ENCODE results near the gene FAF2. TPM values are rescaled to one million over a fixed set of nuclear protein-coding genes. Genes with fewer than 3 reads are reported as not detected.

The FAF2 gene
- total and polyA plus RNA-seq, 7 experiments from 2014 or later = 11.8 to 43.2 (median 30.9) TPM

DNA sequence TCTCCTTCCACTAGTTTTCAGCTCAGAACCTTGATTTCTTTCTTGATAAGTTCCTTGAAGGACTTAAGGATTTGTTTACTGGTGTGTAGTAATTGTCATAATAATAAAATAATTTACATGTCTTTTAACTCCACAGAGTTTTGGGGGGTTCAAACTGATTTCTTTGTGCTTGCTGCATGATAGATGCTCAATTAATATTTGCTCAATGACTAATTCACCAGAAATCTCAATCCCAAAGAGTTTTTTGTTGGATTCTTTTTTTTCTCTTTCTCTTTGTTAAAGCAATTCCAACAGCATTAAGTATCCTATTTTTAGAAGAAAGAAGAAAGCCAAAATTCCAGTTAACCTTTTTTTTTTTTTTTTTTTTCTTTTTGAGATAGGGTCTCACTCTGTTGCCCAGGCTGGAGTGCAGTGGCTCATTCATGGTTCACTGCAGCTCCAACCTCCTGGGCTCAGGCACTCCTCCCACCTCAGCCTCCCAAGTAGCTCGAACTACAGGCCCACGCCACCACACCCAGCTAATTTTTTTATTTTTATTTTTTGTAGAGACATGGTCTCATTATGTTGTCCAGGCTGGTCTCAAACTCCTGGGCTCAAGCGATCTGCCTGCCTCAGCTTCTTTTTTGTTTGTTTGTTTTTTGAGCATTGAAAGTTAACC is 10.8 kb downstream of the FAF2 start:
- no peak for ATAC-seq
- Mint-ChIP-seq H3K9me3 (no peaks in the 10 kb centered on the region), H3K4me1 (peaks cover 28 to 70% (median 54%) of the 10 kb centered on the region in 7 donors), H3K27ac (no peak overlapping the region), H3K27me3 (no peaks in the 10 kb centered on the region), H3K36me3 (peaks cover 6 to 23% (median 16%) of the 10 kb centered on the region in 5 donors), H3K4me3 (peak overlapping the region in 3 of 10 donors; percentile 37 to 46 (median 39))
- H3K9me3 ChIP-seq (ENCODE audit: control insufficient read depth in 2 of 3, low read length in 3 of 3) = no peaks in the 10 kb centered on the region
- H3K4me3 ChIP-seq (ENCODE audit: low read length) = no peak overlapping the region
- peaks cover 0 to 7% of the 10 kb centered on the region in 2 donors for H3K4me1 ChIP-seq (ENCODE audit: control insufficient read depth in 2 of 2, insufficient read depth in 2 of 2, low read length in 2 of 2)
- H3K27ac ChIP-seq (ENCODE audit: low read depth, low read length) = no peak overlapping the region
- no peaks in the 10 kb centered on the region for H3K27me3 ChIP-seq (ENCODE audit: control insufficient read depth in 2 of 2, insufficient read depth in 2 of 2, low read length in 2 of 2)
- intact Hi-C loops (cut with micrococcal nuclease) = no loop called here
- DNase-seq = no peak
- POLR2A ChIA-PET = interaction anchor here (0.5 kb wide), 1 partner anchor 12 kb away, joined by 3 read pairs; no protein-coding TSS in a partner anchor
- no peaks in the 10 kb centered on the region for H3K36me3 ChIP-seq (ENCODE audit: control insufficient read depth in 2 of 3, insufficient read depth in 3 of 3, low read length in 3 of 3)
- CTCF ChIA-PET = interaction anchor here (0.5 to 1.0 kb wide), 2 partner anchors 41 to 870 kb away, joined by 3 read pairs; no protein-coding TSS in a partner anchor

DNA sequence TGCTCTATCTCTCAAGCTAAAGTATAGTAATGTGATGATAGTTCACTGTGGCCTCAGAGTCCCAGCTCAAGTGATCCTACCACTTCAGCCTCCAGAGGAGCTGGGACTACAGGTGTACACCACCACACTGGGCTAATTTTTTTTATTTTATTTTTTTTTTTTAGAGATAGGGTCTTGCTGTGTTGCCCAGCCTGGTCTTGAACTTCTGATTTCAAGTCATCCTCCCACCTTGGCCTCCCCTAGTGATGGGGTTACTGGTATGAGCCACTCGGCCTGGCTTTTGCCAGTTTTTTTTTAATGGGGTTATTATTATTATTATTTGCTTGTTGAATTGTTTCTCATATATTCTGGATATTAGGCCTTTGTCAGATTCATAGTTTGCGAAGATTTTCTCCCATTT is 13.2 kb downstream of the FAF2 start:
- Histone ChIP-seq H3K4me1 (ENCODE audit: control insufficient read depth in 2 of 2, insufficient read depth in 2 of 2, low read length in 2 of 2) (peaks cover 0 to 7% of the 10 kb centered on the region in 2 donors), H3K27me3 (ENCODE audit: control insufficient read depth in 2 of 2, insufficient read depth in 2 of 2, low read length in 2 of 2) (no peaks in the 10 kb centered on the region), H3K27ac (ENCODE audit: low read depth, low read length) (no peak overlapping the region), H3K9me3 (ENCODE audit: control insufficient read depth in 2 of 3, low read length in 3 of 3) (no peaks in the 10 kb centered on the region), H3K4me3 (ENCODE audit: low read length) (no peak overlapping the region), H3K36me3 (ENCODE audit: control insufficient read depth in 2 of 3, insufficient read depth in 3 of 3, low read length in 3 of 3) (peaks cover 0 to 5% (median 0%) of the 10 kb centered on the region in 3 experiments)
- intact Hi-C loops (cut with micrococcal nuclease) = no loop called here
- ChIA-PET CTCF (no interaction called here), POLR2A (no interaction called here)
- ATAC-seq = no peak
- Mint-ChIP-seq H3K4me1 (peaks cover 27 to 65% (median 55%) of the 10 kb centered on the region in 7 donors), H3K27me3 (no peaks in the 10 kb centered on the region), H3K27ac (no peak overlapping the region), H3K9me3 (no peaks in the 10 kb centered on the region), H3K4me3 (no peak overlapping the region), H3K36me3 (peaks cover 3 to 22% (median 18%) of the 10 kb centered on the region in 5 donors)
- DNase-seq = no peak

DNA sequence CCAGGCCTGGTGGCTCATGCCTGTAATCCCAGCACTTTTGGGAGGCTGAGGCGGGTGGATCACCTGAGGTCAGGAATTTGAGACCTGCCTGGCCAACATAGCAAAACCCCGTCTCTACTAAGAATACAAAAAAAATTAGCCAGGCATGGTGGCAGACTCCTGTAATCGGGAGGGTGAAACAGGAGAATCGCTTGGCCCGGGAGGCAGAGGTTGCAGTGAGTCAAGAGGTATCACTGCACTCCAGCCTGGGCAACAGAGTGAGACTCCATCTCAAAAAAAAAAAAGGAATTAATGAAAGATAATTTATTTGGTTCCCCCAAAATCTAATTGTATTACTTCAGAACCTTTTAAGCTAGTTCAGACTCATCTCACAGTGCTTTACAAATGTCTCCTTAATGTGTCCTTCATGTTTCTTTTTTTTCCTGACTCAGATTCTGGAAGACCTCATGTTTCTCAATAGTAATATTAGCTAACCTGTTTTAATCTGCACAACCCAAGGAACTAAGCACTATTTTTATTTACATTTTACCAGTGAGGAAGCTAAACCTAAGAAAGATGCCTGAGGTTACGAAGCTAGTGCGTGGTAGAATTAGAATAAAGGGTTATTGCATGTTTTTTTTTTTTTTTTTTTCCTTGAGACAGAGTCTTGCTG is 15.1 kb downstream of the FAF2 start:
- H3K27me3 ChIP-seq (ENCODE audit: control insufficient read depth in 2 of 2, insufficient read depth in 2 of 2, low read length in 2 of 2) = no peaks in the 10 kb centered on the region
- H3K36me3 ChIP-seq (ENCODE audit: control insufficient read depth in 2 of 3, insufficient read depth in 3 of 3, low read length in 3 of 3) = peaks cover 0 to 5% (median 0%) of the 10 kb centered on the region in 3 experiments
- no peaks in the 10 kb centered on the region for H3K27me3 Mint-ChIP-seq
- H3K4me1 Mint-ChIP-seq = peaks cover 27 to 60% (median 51%) of the 10 kb centered on the region in 7 donors
- peak overlapping the region in 3 of 9 donors; percentile 13 to 41 (median 23) for H3K27ac Mint-ChIP-seq
- POLR2A ChIA-PET = interaction anchor here (0.7 to 1.2 kb wide), 2 partner anchors 29 to 654 kb away, joined by 3 read pairs; no protein-coding TSS in a partner anchor
- no peak overlapping the region for H3K27ac ChIP-seq (ENCODE audit: low read depth, low read length)
- no peak overlapping the region for H3K4me3 Mint-ChIP-seq
- DNase-seq (no peak), ATAC-seq (no peak)
- peaks cover 5 to 32% (median 21%) of the 10 kb centered on the region in 5 donors for H3K36me3 Mint-ChIP-seq
- H3K9me3 Mint-ChIP-seq = no peaks in the 10 kb centered on the region
- H3K4me1 ChIP-seq (ENCODE audit: control insufficient read depth in 2 of 2, insufficient read depth in 2 of 2, low read length in 2 of 2) = peaks cover 0 to 7% of the 10 kb centered on the region in 2 donors
- no peak overlapping the region for H3K4me3 ChIP-seq (ENCODE audit: low read length)
- no peaks in the 10 kb centered on the region for H3K9me3 ChIP-seq (ENCODE audit: control insufficient read depth in 2 of 3, low read length in 3 of 3)
- intact Hi-C loops (cut with micrococcal nuclease) = no loop called here
- CTCF ChIA-PET = interaction anchor here (0.7 kb wide), 1 partner anchor 109 kb away, joined by 3 read pairs; no protein-coding TSS in a partner anchor

DNA sequence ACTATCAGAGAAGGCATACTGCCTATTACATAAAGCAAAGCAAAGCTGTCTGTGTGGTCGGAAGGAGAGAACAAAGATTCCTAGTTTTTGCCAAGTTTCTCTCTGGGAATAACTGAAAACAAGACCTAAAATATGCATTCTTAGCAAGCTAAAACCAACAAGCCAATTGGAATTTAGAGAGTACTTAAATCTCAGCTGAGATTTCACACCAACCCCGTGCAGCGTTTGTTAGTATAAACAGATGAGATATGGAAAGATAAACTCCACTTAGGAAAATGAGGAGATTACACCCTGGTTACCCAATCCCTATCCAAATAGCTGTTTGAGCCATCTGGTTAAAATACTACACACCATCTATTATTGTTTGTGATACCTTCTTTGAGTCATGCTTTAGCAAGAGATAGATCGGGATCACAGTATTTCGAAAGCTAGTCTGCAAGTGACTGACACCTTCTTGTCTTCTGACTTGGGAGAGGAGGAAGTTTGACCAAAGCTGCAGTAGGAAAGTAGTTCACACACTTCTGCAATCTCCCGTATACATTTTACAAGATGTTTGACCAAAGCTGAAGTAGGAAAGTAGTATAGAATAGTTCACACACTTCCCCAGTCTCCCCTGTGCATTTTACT is 18.2 kb downstream of the FAF2 start:
- Histone ChIP-seq H3K27ac (ENCODE audit: low read depth, low read length) (no peak overlapping the region), H3K4me3 (ENCODE audit: low read length) (no peak overlapping the region), H3K9me3 (ENCODE audit: control insufficient read depth in 2 of 3, low read length in 3 of 3) (no peaks in the 10 kb centered on the region), H3K4me1 (ENCODE audit: control insufficient read depth in 2 of 2, insufficient read depth in 2 of 2, low read length in 2 of 2) (no peaks in the 10 kb centered on the region), H3K27me3 (ENCODE audit: control insufficient read depth in 2 of 2, insufficient read depth in 2 of 2, low read length in 2 of 2) (no peaks in the 10 kb centered on the region), H3K36me3 (ENCODE audit: control insufficient read depth in 2 of 3, insufficient read depth in 3 of 3, low read length in 3 of 3) (peaks cover 0 to 5% (median 0%) of the 10 kb centered on the region in 3 experiments)
- POLR2A ChIA-PET = no interaction called here
- CTCF ChIA-PET = no interaction called here
- intact Hi-C loops (cut with micrococcal nuclease) = no loop called here
- H3K36me3 Mint-ChIP-seq = peaks cover 0 to 25% (median 15%) of the 10 kb centered on the region in 5 donors
- no peak overlapping the region for H3K4me3 Mint-ChIP-seq
- H3K9me3 Mint-ChIP-seq = no peaks in the 10 kb centered on the region
- H3K4me1 Mint-ChIP-seq = peaks cover 14 to 52% (median 43%) of the 10 kb centered on the region in 7 donors
- H3K27ac Mint-ChIP-seq = peak overlapping the region in 2 of 9 donors; percentile 26 to 70
- ATAC-seq (peak; percentile 47), DNase-seq (no peak)
- H3K27me3 Mint-ChIP-seq = no peaks in the 10 kb centered on the region

DNA sequence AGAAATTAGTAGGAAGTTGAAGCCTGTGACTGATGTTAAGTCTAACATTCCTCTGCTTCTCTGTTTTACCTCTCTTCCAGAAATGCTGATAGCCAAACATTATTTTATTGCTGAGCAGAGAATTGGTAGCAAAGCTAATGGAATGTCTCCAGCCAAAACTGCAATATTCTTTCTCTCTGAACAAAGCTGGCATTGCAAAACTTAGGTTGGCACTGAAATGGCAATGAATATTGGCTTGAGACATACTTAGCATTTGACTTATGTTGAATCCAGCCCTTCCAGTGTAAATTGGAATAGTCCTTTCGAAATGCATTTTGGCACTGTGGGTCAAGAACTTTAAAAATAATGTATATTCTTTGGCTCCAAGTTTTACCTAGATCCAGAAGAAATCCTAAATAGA is 21.1 kb downstream of the FAF2 start:
- peaks cover 15 to 49% (median 42%) of the 10 kb centered on the region in 7 donors for H3K4me1 Mint-ChIP-seq
- CTCF ChIA-PET = no interaction called here
- Histone ChIP-seq H3K4me1 (ENCODE audit: control insufficient read depth in 2 of 2, insufficient read depth in 2 of 2, low read length in 2 of 2) (no peaks in the 10 kb centered on the region), H3K9me3 (ENCODE audit: control insufficient read depth in 2 of 3, low read length in 3 of 3) (peaks cover 0 to 3% (median 0%) of the 10 kb centered on the region in 3 experiments), H3K4me3 (ENCODE audit: low read length) (no peak overlapping the region), H3K36me3 (ENCODE audit: control insufficient read depth in 2 of 3, insufficient read depth in 3 of 3, low read length in 3 of 3) (peaks cover 0 to 11% (median 0%) of the 10 kb centered on the region in 3 experiments), H3K27me3 (ENCODE audit: control insufficient read depth in 2 of 2, insufficient read depth in 2 of 2, low read length in 2 of 2) (no peaks in the 10 kb centered on the region), H3K27ac (ENCODE audit: low read depth, low read length) (no peak overlapping the region)
- H3K9me3 Mint-ChIP-seq = peaks cover 0 to 5% (median 2%) of the 10 kb centered on the region in 11 donors
- H3K36me3 Mint-ChIP-seq = peaks cover 5 to 42% (median 32%) of the 10 kb centered on the region in 5 donors
- no peak overlapping the region for H3K27ac Mint-ChIP-seq
- no peaks in the 10 kb centered on the region for H3K27me3 Mint-ChIP-seq
- no peak for ATAC-seq
- POLR2A ChIA-PET = no interaction called here
- intact Hi-C loops (cut with micrococcal nuclease) = no loop called here
- no peak overlapping the region for H3K4me3 Mint-ChIP-seq
- DNase-seq = no peak

DNA sequence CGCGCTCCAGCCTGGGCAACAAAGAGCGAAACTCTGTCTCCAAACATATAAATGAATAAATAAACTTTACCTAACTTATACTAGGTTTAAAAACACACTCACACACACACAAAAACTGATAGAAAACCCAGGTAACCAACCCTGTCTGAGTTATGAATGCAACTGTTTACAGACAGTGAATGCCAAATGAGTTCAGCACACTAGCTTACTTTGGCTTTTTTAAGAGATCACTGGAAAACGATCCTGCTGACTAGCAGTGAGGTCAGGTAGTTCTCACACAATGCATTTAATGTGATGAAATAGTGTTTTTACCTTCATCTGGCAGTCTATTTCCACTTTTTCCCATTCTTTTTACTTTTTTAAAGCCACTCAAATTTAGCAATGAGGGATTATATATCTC is 22.4 kb downstream of the FAF2 start:
- no peak overlapping the region for H3K4me3 Mint-ChIP-seq
- H3K4me1 ChIP-seq (ENCODE audit: control insufficient read depth in 2 of 2, insufficient read depth in 2 of 2, low read length in 2 of 2) = no peaks in the 10 kb centered on the region

More for the DNA sequence above, 22.4 kb downstream of the FAF2 start:
- Histone ChIP-seq H3K27me3 (ENCODE audit: control insufficient read depth in 2 of 2, insufficient read depth in 2 of 2, low read length in 2 of 2) (no peaks in the 10 kb centered on the region), H3K27ac (ENCODE audit: low read depth, low read length) (no peak overlapping the region), H3K36me3 (ENCODE audit: control insufficient read depth in 2 of 3, insufficient read depth in 3 of 3, low read length in 3 of 3) (peaks cover 0 to 14% (median 0%) of the 10 kb centered on the region in 3 experiments), H3K4me3 (ENCODE audit: low read length) (no peak overlapping the region), H3K9me3 (ENCODE audit: control insufficient read depth in 2 of 3, low read length in 3 of 3) (peaks cover 0 to 3% (median 0%) of the 10 kb centered on the region in 3 experiments)
- H3K9me3 Mint-ChIP-seq = peaks cover 0 to 8% (median 2%) of the 10 kb centered on the region in 11 donors
- H3K4me1 Mint-ChIP-seq = peaks cover 15 to 55% (median 43%) of the 10 kb centered on the region in 7 donors
- ATAC-seq (no peak), DNase-seq (no peak)
- intact Hi-C loops (cut with micrococcal nuclease) = no loop called here
- H3K27ac Mint-ChIP-seq = peak overlapping the region in 1 of 9 donors; percentile 37
- H3K27me3 Mint-ChIP-seq = no peaks in the 10 kb centered on the region
- ChIA-PET POLR2A (interaction anchor here (0.8 to 0.9 kb wide), 2 partner anchors 12 to 120 kb away, joined by 3 read pairs; no protein-coding TSS in a partner anchor), CTCF (no interaction called here)
- peaks cover 5 to 47% (median 38%) of the 10 kb centered on the region in 5 donors for H3K36me3 Mint-ChIP-seq

All from naive thymus-derived CD4-positive, alpha-beta T cell (primary cell).